Small intestine (tissue), 7 donors: ENCODE data around the gene KLK7. TPM values are rescaled to one million over a fixed set of nuclear protein-coding genes. Genes with fewer than 3 reads are reported as not detected.
"Not testable (repeated sequence)": the region's sequence is repeated elsewhere in the genome, so short reads cannot be mapped to it uniquely, and the experiment has no call there.

ENCODE experiments used
- DNase-seq, 2 donors: peaks; one replicate each; pipeline versions ENCODE4 v3.0.0 to v3.0.0-alpha.2; 2013
- FAIRE-seq: peaks from 2 replicates; lab custom pipeline; 2012; peaks lifted over from hg19 to GRCh38; lab: Jason Lieb, UNC
- H3K27ac ChIP-seq, 3 donors: one replicate each; pipeline ENCODE4 v1.5.1; 2013; ENCODE audit warnings: low read length in 2 of 3, mild to moderate bottlenecking in 2 of 3, control low read depth in 1 of 3, inconsistent platforms in 1 of 3, low read depth in 1 of 3, moderate library complexity in 1 of 3
- H3K27me3 ChIP-seq, 3 donors: one replicate each; pipeline ENCODE4 v1.6.1; 2013; ENCODE audit warnings: low read length in 3 of 3, inconsistent platforms in 1 of 3; ENCODE audit not compliant: control insufficient read depth in 3 of 3, insufficient read depth in 3 of 3
- H3K36me3 ChIP-seq, 3 donors: one replicate each; pipeline ENCODE4 v1.6.1; 2013; ENCODE audit warnings: low read length in 3 of 3, inconsistent platforms in 1 of 3, low read depth in 1 of 3, mild to moderate bottlenecking in 1 of 3, moderate library complexity in 1 of 3; ENCODE audit not compliant: control insufficient read depth in 3 of 3, insufficient read depth in 2 of 3
- H3K4me1 ChIP-seq, 3 donors: one replicate each; pipeline ENCODE4 v1.6.1; 2013; ENCODE audit warnings: low read length in 2 of 3, inconsistent platforms in 1 of 3, low read depth in 1 of 3, mild to moderate bottlenecking in 1 of 3, moderate library complexity in 1 of 3; ENCODE audit not compliant: control insufficient read depth in 3 of 3, insufficient read depth in 2 of 3
- H3K4me3 ChIP-seq, 3 donors: one replicate each; pipeline ENCODE4 v1.5.1; 2013; ENCODE audit warnings: low read length in 3 of 3, control low read depth in 1 of 3, inconsistent platforms in 1 of 3, low read depth in 1 of 3, mild to moderate bottlenecking in 1 of 3, moderate library complexity in 1 of 3
- H3K9me3 ChIP-seq, 2 donors: one replicate each; pipeline ENCODE4 v1.6.1; 2013; ENCODE audit warnings: low read depth in 1 of 2, low read length in 1 of 2; ENCODE audit not compliant: control insufficient read depth in 2 of 2, insufficient read depth in 1 of 2
- WGBS, 3 donors: extraction: QIAGEN DNeasy Blood & Tissue Kit; methylation state at CpG; one replicate each; pipeline ENCODE4 v1.1.7; 2013; 5-methylcytosine and 5-hydroxymethylcytosine counted together
- polyA plus RNA-seq, 4 donors: library from polyadenylated mRNA; stranded (reverse) in 3 of 4; unstranded in 1 of 4; fragments of 200-250 nt in 3 of 4; fragments of 120-200 nt in 1 of 4; gene quantifications; one replicate each; pipeline versions ENCODE4 v1.2.1 to v1.2.3, GENCODE V29; 2013
- donor health status: healthy with polysubstance abuse.
- donor health status: control.
- donor health status: control.
- donor health status: Bipolar disorder and iron deficiency.
- donor health status: healthy.

KLK7 gene
- polyA plus RNA-seq, 4 donors: 0.07 TPM; not detected in 3

- WGBS, 3 donors: 30 to 67% (median 49%) methylated on average over 4 of the region's 4 CpGs
- FAIRE-seq: no peak
- H3K4me1 ChIP-seq: no peaks in the 10 kb centered on the region
- peaks cover 0 to 3% of the 10 kb centered on the region in 2 donors for H3K9me3 ChIP-seq
- no peak overlapping the region for H3K4me3 ChIP-seq
- no peaks in the 10 kb centered on the region for H3K36me3 ChIP-seq
- no peak for DNase-seq
- H3K27ac ChIP-seq: no peak overlapping the region
- peaks cover 0 to 11% (median 9%) of the 10 kb centered on the region in 3 donors for H3K27me3 ChIP-seq
These were observed 15.0 kb upstream of the KLK7 start for GRCh38 chr19:50998686-50999085.

DNA sequence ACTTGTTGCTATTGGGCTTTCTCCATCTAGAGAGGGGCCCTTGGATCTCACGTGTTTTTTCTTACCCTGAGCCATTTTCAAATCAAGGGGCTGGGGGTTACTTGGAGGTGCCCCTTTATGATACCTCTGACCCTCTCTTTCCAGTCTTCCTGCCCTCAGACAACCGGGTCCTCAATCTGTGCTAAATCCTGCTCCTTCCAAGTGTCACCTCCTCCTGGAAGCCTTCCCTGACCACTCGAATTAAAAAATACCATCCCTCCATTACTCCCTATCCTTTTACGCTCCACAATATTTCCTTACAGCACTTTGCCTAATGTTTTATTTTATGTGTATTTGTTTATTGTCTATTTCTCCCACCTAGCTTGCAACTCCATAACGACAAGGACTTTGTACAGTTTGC lies 14.3 kb upstream of the KLK7 start:
- Histone ChIP-seq H3K27ac (no peak overlapping the region), H3K4me3 (no peak overlapping the region), H3K4me1 (no peaks in the 10 kb centered on the region), H3K27me3 (peaks cover 0 to 11% (median 9%) of the 10 kb centered on the region in 3 donors), H3K36me3 (no peaks in the 10 kb centered on the region), H3K9me3 (peaks cover 0 to 3% of the 10 kb centered on the region in 2 donors)
- no peak for FAIRE-seq
- WGBS, 3 donors: 58 to 65% (median 60%) methylated on average over 5 of the region's 5 CpGs
- no peak for DNase-seq

DNA sequence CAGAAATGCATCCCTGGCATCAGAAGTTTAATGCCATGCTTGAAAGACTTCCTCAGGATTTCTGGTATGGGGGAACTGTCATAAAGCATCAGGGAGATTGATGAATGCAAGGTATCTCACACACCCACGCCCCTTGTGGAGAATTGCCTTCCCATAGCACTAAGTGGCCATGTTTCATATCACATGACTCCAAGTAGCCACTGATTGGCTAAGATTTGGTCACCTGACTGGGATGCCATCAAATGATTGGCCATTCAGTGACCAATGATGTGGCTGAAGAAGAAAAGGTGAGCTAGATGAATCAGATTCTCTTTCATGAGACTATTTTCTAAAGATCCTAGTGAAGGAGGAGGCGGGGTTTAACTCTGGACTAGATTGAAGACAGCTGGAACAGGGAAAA lies 10.4 kb upstream of the KLK7 start:
- Histone ChIP-seq H3K27ac (no peak overlapping the region), H3K36me3 (no peaks in the 10 kb centered on the region), H3K4me3 (no peak overlapping the region), H3K9me3 (no peaks in the 10 kb centered on the region), H3K4me1 (no peaks in the 10 kb centered on the region), H3K27me3 (no peaks in the 10 kb centered on the region)
- 50 to 69% (median 65%) methylated on average over 2 of the region's 2 CpGs for WGBS, 3 donors
- FAIRE-seq (no peak), DNase-seq (no peak)

DNA sequence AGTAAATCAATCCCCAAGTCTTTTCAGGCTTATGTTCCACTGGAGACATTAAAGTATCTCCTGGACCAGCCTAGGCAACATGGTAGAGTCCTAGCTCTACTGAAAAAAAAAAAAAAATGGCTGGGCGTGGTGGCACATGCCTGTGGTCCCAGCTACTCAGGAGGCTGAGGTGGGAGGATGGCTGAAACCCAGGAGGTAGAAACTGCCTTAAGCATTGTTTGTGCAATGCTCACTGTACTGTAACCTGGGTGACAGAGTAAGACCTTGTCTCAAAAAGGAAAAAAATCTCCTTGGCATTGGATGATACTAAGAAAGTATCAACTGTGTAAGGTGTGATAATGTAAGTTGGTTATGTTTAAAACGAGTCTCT lies 8.9 kb upstream of the KLK7 start:
- Histone ChIP-seq H3K4me1 (no peaks in the 10 kb centered on the region), H3K36me3 (no peaks in the 10 kb centered on the region), H3K27me3 (no peaks in the 10 kb centered on the region), H3K4me3 (no peak overlapping the region), H3K9me3 (no peaks in the 10 kb centered on the region), H3K27ac (no peak overlapping the region)
- 49 to 66% (median 56%) methylated on average over 2 of the region's 2 CpGs for WGBS, 3 donors
- DNase-seq (no peak), FAIRE-seq (no peak)

GRCh38 chr19:50984416-50984815 lies 699 bp upstream of the KLK7 start:
- not testable (repeated sequence) for H3K9me3 ChIP-seq, FAIRE-seq, H3K4me1 ChIP-seq, H3K36me3 ChIP-seq, H3K27me3 ChIP-seq, DNase-seq, H3K27ac ChIP-seq, H3K4me3 ChIP-seq
- 82 to 86% (median 83%) methylated on average over 14 of the region's 14 CpGs for WGBS, 3 donors

- Histone ChIP-seq H3K4me1 (no peaks in the 10 kb centered on the region), H3K27ac (no peak overlapping the region), H3K9me3 (no peaks in the 10 kb centered on the region), H3K36me3 (no peaks in the 10 kb centered on the region), H3K4me3 (no peak overlapping the region), H3K27me3 (peaks cover 0 to 7% (median 2%) of the 10 kb centered on the region in 3 donors)
- WGBS, 3 donors: 71 to 87% (median 74%) methylated on average over 4 of the region's 4 CpGs
- DNase-seq (no peak), FAIRE-seq (no peak)
These were observed 1.5 kb downstream of the KLK7 start for GRCh38 chr19:50982186-50982585.

DNA sequence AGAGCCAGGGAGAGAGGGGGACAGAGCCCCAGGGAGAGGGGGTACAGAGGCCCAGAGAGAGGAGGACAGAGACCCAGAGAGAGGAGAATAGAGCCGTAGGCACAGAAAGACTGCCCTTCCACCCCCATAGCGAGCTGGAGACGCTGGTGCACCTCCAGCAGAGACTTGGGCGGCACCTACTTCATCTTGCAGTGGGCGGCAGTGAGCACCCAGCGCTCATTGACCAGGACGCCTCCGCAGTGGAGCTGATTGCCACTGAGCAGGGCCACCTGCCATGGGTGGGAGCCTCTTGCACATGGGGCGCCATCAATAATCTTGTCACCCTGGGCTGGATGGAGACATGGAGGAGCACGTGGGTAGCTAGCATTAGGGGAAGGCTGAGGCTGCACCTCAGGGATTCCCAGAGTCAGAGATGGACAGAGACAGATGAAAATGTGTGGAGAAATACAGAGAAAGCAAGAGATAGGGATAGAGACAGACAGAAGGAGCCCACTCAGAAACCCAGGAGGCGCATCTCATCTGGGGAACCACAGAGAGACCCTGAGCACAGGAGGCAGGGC lies 2.0 kb downstream of the KLK7 start:
- Histone ChIP-seq H3K4me1 (no peaks in the 10 kb centered on the region), H3K36me3 (no peaks in the 10 kb centered on the region), H3K9me3 (no peaks in the 10 kb centered on the region), H3K27me3 (peaks cover 0 to 7% (median 2%) of the 10 kb centered on the region in 3 donors), H3K27ac (no peak overlapping the region), H3K4me3 (no peak overlapping the region)
- no peak for DNase-seq
- WGBS, 3 donors: 46 to 65% (median 60%) methylated on average over 11 of the region's 11 CpGs
- FAIRE-seq: no peak

GRCh38 chr19:50980208-50980607 lies 3.5 kb downstream of the KLK7 start:
- Histone ChIP-seq H3K27me3 (peaks cover 0 to 7% (median 2%) of the 10 kb centered on the region in 3 donors), H3K4me1 (no peaks in the 10 kb centered on the region), H3K36me3 (no peaks in the 10 kb centered on the region), H3K9me3 (no peaks in the 10 kb centered on the region), H3K27ac (no peak overlapping the region), H3K4me3 (no peak overlapping the region)
- no peak for DNase-seq
- FAIRE-seq: no peak
- WGBS, 3 donors: 59 to 62% (median 60%) methylated on average over 13 of the region's 13 CpGs

GRCh38 chr19:50979758-50980157 lies 4.0 kb downstream of the KLK7 start:
- Histone ChIP-seq H3K27ac (no peak overlapping the region), H3K27me3 (peaks cover 0 to 7% (median 2%) of the 10 kb centered on the region in 3 donors), H3K4me3 (no peak overlapping the region), H3K4me1 (no peaks in the 10 kb centered on the region), H3K36me3 (no peaks in the 10 kb centered on the region), H3K9me3 (no peaks in the 10 kb centered on the region)
- WGBS, 3 donors: 37 to 46% (median 38%) methylated on average over 8 of the region's 8 CpGs
- no peak for FAIRE-seq
- DNase-seq: no peak
